Sigmoid colon (tissue), 4 donors: ENCODE data around the gene TNFRSF9.

Experiments used
- POLR2A ChIP-seq, 2 donors: fragments of 450-650 bp; IDR thresholded peaks; one replicate each; pipeline ENCODE4 v1.6.1; 2016; ENCODE audit warnings: antibody characterized with exemption in 2 of 2, mild to moderate bottlenecking in 2 of 2, moderate library complexity in 2 of 2
- POLR2AphosphoS5 ChIP-seq, 4 donors: sonication (generic); formaldehyde crosslinking; IDR thresholded peaks; one replicate each; pipeline ENCODE4 v1.6.1; 2017; ENCODE audit warnings: antibody characterized with exemption in 4 of 4
- TF ChIP-seq, protein P1 (sequence below), 4 experiments: fragments of 450-650 bp in 3 of 4; fragments of 200-600 bp in 1 of 4; IDR thresholded peaks; one replicate each; pipeline ENCODE4 v1.5.1; 2016 to 2019; ENCODE audit warnings: antibody characterized with exemption in 4 of 4, mild to moderate bottlenecking in 3 of 4, moderate library complexity in 2 of 4

DNA sequence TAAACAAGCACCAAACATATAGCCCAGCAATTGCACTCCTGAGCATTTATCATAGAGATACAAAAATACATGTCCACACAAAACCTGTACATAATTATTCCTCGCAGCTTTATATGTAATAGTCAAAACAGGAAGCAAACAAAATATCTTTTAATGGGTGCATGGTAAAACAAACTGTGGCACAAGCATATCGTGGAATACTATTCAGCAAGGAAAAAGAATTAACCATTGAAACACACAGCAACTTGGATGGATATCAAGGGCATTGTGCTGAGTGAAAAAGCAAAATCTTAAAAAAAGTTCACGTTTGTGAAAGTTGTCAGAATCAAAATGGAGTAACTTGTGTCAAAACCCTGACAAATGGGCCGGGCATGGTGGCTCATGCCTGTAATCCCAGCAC, 12.4 kb downstream of the TNFRSF9 start:
- TF ChIP-seq, protein P1, sequence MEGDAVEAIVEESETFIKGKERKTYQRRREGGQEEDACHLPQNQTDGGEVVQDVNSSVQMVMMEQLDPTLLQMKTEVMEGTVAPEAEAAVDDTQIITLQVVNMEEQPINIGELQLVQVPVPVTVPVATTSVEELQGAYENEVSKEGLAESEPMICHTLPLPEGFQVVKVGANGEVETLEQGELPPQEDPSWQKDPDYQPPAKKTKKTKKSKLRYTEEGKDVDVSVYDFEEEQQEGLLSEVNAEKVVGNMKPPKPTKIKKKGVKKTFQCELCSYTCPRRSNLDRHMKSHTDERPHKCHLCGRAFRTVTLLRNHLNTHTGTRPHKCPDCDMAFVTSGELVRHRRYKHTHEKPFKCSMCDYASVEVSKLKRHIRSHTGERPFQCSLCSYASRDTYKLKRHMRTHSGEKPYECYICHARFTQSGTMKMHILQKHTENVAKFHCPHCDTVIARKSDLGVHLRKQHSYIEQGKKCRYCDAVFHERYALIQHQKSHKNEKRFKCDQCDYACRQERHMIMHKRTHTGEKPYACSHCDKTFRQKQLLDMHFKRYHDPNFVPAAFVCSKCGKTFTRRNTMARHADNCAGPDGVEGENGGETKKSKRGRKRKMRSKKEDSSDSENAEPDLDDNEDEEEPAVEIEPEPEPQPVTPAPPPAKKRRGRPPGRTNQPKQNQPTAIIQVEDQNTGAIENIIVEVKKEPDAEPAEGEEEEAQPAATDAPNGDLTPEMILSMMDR (IDR thresholded peaks at IDR 0.05), result no peak
- TF ChIP-seq POLR2A (IDR thresholded peaks at IDR 0.05) (no peak), POLR2AphosphoS5 (IDR thresholded peaks at IDR 0.05) (no peak)
